ENCODE measurements around the gene CLPTM1L. TPM values are rescaled to one million over a fixed set of nuclear protein-coding genes. Genes with fewer than 3 reads are reported as not detected.

Gene CLPTM1L
- polyA plus RNA-seq, 1 donor from 2014 or later: 61.6 TPM

- Histone ChIP-seq H3K36me3 (ENCODE audit: insufficient read depth, low read length) (no peaks in the 10 kb centered on the region), H3K9ac (ENCODE audit: low read length) (peak overlapping the region; percentile 66), H4K20me1 (ENCODE audit: insufficient read depth) (no peaks in the 10 kb centered on the region), H3K9me2 (ENCODE audit: insufficient read depth, low read length) (no peaks in the 10 kb centered on the region), H3K27me3 (ENCODE audit: insufficient read depth, low read depth, low read length) (peaks cover 53% of the 10 kb centered on the region), H3K9me3 (ENCODE audit: low read length) (no peaks in the 10 kb centered on the region), H3F3A (ENCODE audit: insufficient read depth, low read length, poor library complexity, severe bottlenecking) (no peaks in the 10 kb centered on the region), H3K27ac (ENCODE audit: low read length) (no peak overlapping the region), H3K4me3 (ENCODE audit: low read length) (peak overlapping the region; percentile 68), H3K79me2 (replicated peaks; ENCODE audit: insufficient read depth, low read length) (no peaks in the 10 kb centered on the region), H2AFZ (ENCODE audit: low read depth, low read length) (peak overlapping the region; percentile 56), H3K4me2 (ENCODE audit: low read length) (peak overlapping the region; percentile 39)
- TF ChIP-seq EP300 (conservative IDR thresholded peaks at IDR 0.05; ENCODE audit: poor library complexity, severe bottlenecking): no peak
- no peak for TF ChIP-seq TAF1 (IDR thresholded peaks at IDR 0.05; ENCODE audit: low read depth)
- peak; percentile 30 for TF ChIP-seq MXI1 (conservative IDR thresholded peaks at IDR 0.05; ENCODE audit: poor library complexity, severe bottlenecking)
- no peak for TF ChIP-seq POLR2AphosphoS5 (IDR thresholded peaks at IDR 0.05)
- peak; percentile 9 for TF ChIP-seq CTCF (IDR thresholded peaks at IDR 0.05; ENCODE audit: poor library complexity, severe bottlenecking)
- no peak for TF ChIP-seq EZH2 (IDR thresholded peaks at IDR 0.05; ENCODE audit: borderline replicate concordance, insufficient read depth, low read length, poor library complexity, severe bottlenecking)
- TF ChIP-seq REST (IDR thresholded peaks at IDR 0.05; ENCODE audit: borderline replicate concordance): no peak
- peak; percentile 15 for TF ChIP-seq RAD21 (conservative IDR thresholded peaks at IDR 0.05)
Observed at GRCh38 chr5:1386274-1386717, 41.4 kb upstream of the CLPTM1L start.

GRCh38 chr5:1385395-1386273 lies 40.7 kb upstream of the CLPTM1L start:
- Histone ChIP-seq H3K36me3 (ENCODE audit: insufficient read depth, low read length) (no peaks in the 10 kb centered on the region), H3K27ac (ENCODE audit: low read length) (no peak overlapping the region), H3F3A (ENCODE audit: insufficient read depth, low read length, poor library complexity, severe bottlenecking) (no peaks in the 10 kb centered on the region), H3K9me2 (ENCODE audit: insufficient read depth, low read length) (no peaks in the 10 kb centered on the region), H3K79me2 (replicated peaks; ENCODE audit: insufficient read depth, low read length) (no peaks in the 10 kb centered on the region), H3K4me2 (ENCODE audit: low read length) (peak overlapping the region; percentile 39), H2AFZ (ENCODE audit: low read depth, low read length) (peak overlapping the region; percentile 56), H3K9ac (ENCODE audit: low read length) (peak overlapping the region; percentile 66), H3K27me3 (ENCODE audit: insufficient read depth, low read depth, low read length) (peaks cover 53% of the 10 kb centered on the region), H3K9me3 (ENCODE audit: low read length) (no peaks in the 10 kb centered on the region), H3K4me3 (ENCODE audit: low read length) (peak overlapping the region; percentile 68), H4K20me1 (ENCODE audit: insufficient read depth) (no peaks in the 10 kb centered on the region)
- TF ChIP-seq EZH2 (IDR thresholded peaks at IDR 0.05; ENCODE audit: borderline replicate concordance, insufficient read depth, low read length, poor library complexity, severe bottlenecking): no peak
- no peak for TF ChIP-seq TAF1 (IDR thresholded peaks at IDR 0.05; ENCODE audit: low read depth)
- TF ChIP-seq MXI1 (conservative IDR thresholded peaks at IDR 0.05; ENCODE audit: poor library complexity, severe bottlenecking): no peak
- no peak for TF ChIP-seq REST (IDR thresholded peaks at IDR 0.05; ENCODE audit: borderline replicate concordance)
- TF ChIP-seq CTCF (IDR thresholded peaks at IDR 0.05; ENCODE audit: poor library complexity, severe bottlenecking): no peak
- TF ChIP-seq POLR2AphosphoS5 (IDR thresholded peaks at IDR 0.05): no peak
- no peak for TF ChIP-seq RAD21 (conservative IDR thresholded peaks at IDR 0.05)
- no peak for TF ChIP-seq SMC3 (conservative IDR thresholded peaks at IDR 0.05; ENCODE audit: poor library complexity)
- TF ChIP-seq EP300 (conservative IDR thresholded peaks at IDR 0.05; ENCODE audit: poor library complexity, severe bottlenecking): no peak

Data from neural cell (in vitro differentiated cells).